OCI-LY3 (cell line): ENCODE data around the gene TTPAL.

ENCODE experiments used
- EZH2phosphoT487 ChIP-seq: fragments of 200-600 bp; shearing (Covaris generic); IDR thresholded peaks from 2 replicates; pipeline ENCODE4 v1.6.1; 2018; ENCODE audit warnings: antibody characterized with exemption, mixed run types, low read depth
- TF ChIP-seq, protein P1 (sequence below): fragments of 200-600, 300-600 bp; sonication (generic); IDR thresholded peaks from 2 replicates; pipeline ENCODE4 v1.5.1; 2014; ENCODE audit warnings: antibody characterized with exemption, low read length, low read depth

DNA sequence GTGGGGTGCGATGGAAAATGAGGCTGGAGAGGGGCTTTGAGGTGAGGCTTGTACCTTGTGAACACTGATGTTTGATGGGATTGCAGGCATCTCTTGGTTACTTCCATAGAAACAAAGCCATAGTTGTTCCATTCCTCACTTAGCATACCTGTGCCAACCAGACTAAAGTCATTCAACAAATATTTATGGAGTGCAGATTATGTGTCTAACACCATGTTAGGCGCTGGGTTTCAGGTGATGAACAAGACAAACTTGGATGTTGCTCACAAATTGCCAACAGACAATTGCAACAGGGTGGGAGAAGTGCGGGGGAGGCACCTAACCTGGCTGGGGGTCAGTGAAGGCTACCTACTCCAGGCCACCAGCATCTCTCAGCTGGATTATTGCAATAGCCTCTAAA lies 1.5 kb downstream of the TTPAL start:
- TF ChIP-seq, protein P1, sequence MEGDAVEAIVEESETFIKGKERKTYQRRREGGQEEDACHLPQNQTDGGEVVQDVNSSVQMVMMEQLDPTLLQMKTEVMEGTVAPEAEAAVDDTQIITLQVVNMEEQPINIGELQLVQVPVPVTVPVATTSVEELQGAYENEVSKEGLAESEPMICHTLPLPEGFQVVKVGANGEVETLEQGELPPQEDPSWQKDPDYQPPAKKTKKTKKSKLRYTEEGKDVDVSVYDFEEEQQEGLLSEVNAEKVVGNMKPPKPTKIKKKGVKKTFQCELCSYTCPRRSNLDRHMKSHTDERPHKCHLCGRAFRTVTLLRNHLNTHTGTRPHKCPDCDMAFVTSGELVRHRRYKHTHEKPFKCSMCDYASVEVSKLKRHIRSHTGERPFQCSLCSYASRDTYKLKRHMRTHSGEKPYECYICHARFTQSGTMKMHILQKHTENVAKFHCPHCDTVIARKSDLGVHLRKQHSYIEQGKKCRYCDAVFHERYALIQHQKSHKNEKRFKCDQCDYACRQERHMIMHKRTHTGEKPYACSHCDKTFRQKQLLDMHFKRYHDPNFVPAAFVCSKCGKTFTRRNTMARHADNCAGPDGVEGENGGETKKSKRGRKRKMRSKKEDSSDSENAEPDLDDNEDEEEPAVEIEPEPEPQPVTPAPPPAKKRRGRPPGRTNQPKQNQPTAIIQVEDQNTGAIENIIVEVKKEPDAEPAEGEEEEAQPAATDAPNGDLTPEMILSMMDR, result no peak
- no peak for TF ChIP-seq EZH2phosphoT487
